ENCODE results near the gene SRPX.

- TF ChIP-seq POLR2AphosphoS5 (IDR thresholded peaks at IDR 0.05; ENCODE audit: low read depth, low read length): no peak
- no peak for TF ChIP-seq CTCF (IDR thresholded peaks at IDR 0.05)
Measured at GRCh38 chrX:38102240-38102639, 118.4 kb downstream of the SRPX start.
